Measurements from ENCODE around the gene FOXE3.

FOXE3 gene

DNA sequence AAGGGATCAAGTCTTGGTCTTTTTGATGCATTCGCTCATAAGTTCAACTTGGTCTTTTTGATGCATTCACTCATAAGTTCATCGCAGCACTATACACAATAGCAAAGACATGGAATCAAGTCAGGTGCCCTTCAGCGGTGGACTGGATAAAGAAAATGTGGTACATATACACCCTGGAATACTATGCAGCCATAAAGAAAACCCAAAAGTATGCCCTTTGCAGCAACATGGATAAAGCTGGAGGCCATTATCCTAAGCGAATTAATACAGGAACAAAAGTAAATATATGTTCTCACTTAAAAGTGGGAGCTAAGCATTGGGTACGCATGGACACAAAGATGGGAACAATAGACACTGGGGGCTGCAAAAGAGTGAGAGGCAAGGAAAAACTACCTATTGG, 29.8 kb upstream of the FOXE3 start:
- Histone ChIP-seq H4K20me1 (peaks cover 0 to 20% (median 0%) of the 10 kb centered on the region in 11 experiments; a peak in 3 of 22 replicates), H3K9me3 (replicated peaks in 1 of 11) (no peaks in the 10 kb centered on the region), H3K4me2 (no peak overlapping the region), H3K4me1 (no peaks in the 10 kb centered on the region), H3K36me3 (peaks cover 17 to 54% (median 26%) of the 10 kb centered on the region in 11 experiments; a peak in 21 of 22 replicates), H3K4me3 (no peak overlapping the region), H3K27ac (no peak overlapping the region), H3K9ac (no peak overlapping the region), H3K27me3 (no peaks in the 10 kb centered on the region)
- TF ChIP-seq Cebpa-rat (IDR thresholded peaks at IDR 0.05), result no peak

DNA sequence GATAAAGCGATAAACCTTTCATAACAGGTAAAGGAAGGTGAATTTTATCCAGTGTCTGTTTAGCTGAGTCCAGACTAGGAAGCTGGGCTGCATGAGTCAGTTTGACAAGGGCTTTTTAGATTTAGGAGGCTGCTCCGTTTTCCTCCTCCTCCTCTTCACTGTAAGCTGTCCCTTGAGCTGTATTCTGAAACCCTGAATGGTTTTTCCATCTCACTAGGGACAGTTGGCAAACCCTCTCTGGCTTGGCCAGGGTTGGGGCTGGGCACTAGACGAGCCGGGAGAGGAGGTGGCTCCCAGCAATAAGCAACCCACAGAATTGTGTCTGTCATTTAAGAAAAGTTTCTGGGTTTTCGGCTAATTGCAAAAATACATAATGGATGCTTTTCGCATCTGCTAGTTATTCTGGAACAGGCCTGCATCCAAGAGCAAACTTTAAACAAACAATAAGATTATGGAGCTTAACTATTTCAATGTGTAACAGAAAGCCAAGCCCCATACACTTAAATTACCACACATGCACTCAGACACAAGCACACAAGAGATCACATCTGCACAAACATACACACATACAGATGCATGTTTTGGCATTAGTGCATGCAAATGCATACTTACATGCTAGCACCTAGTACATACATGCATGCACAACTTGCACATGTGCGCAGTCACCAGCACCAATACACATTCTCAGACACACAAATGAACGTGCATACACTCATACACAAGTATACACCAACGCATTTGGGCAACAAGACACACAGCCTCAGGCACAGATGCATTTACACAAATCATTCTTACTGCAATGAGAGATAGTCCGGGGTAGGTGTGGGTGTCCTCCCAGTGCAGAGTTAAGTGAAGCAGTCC, 27.8 kb upstream of the FOXE3 start:
- no peaks in the 10 kb centered on the region for H3K27me3 ChIP-seq
- H3K36me3 ChIP-seq, result peaks cover 0 to 34% (median 8%) of the 10 kb centered on the region in 11 experiments; a peak in 13 of 22 replicates
- no peak overlapping the region for H3K4me2 ChIP-seq
- no peak overlapping the region for H3K9ac ChIP-seq
- TF ChIP-seq Cebpa-rat (IDR thresholded peaks at IDR 0.05), result no peak
- H3K4me1 ChIP-seq, result no peaks in the 10 kb centered on the region
- no peaks in the 10 kb centered on the region for H3K9me3 ChIP-seq (replicated peaks in 1 of 11)
- peaks cover 0 to 20% (median 0%) of the 10 kb centered on the region in 11 experiments; a peak in 3 of 22 replicates for H4K20me1 ChIP-seq
- H3K27ac ChIP-seq, result no peak overlapping the region
- no peak overlapping the region for H3K4me3 ChIP-seq

DNA sequence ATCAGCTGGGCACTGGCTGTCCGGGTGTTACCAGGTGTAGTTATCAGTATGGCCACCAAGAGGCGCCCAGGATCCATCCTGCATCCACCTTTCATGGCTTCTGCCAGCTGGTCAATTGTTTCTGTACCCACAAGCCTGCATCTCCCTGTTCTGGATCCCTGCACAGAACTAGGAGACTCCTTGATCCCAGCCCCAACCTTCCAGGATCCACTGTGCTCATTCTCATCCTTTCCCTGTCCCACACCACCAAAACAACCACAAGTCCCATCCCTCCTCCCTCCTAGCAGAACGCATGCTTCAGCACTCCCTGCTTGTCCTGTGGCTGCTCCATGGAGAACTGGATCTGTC, 27.2 kb upstream of the FOXE3 start:
- Histone ChIP-seq H3K9ac (no peak overlapping the region), H3K4me2 (no peak overlapping the region), H3K9me3 (replicated peaks in 1 of 11) (no peaks in the 10 kb centered on the region), H3K4me3 (no peak overlapping the region), H4K20me1 (peaks cover 0 to 20% (median 0%) of the 10 kb centered on the region in 11 experiments; a peak in 3 of 22 replicates), H3K4me1 (no peaks in the 10 kb centered on the region), H3K27ac (no peak overlapping the region), H3K27me3 (no peaks in the 10 kb centered on the region), H3K36me3 (peaks cover 0 to 28% (median 4%) of the 10 kb centered on the region in 11 experiments; a peak in 6 of 22 replicates)
- no peak for TF ChIP-seq Cebpa-rat (IDR thresholded peaks at IDR 0.05)

DNA sequence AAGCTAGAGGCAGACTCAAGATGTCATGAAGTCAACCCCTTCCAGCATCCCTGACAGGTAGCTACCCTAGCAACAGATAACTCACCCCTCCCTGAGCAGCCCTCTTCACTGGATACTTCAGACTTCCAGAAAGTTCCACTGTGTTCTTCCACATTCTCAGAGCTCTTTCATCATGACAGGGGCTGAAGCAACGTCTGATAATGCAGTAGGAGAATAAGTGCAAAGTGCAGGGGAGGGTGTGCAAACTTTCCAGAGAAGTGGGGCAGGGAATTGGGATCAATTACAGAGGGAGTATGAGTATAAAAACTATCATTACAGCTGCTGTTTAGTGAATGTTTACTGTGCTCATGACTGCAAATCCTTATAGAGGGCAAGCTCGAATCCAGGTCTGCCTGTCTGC, 26.4 kb upstream of the FOXE3 start:
- H3K36me3 ChIP-seq, result peaks cover 0 to 19% (median under 1%) of the 10 kb centered on the region in 11 experiments; a peak in 3 of 22 replicates
- H3K4me2 ChIP-seq, result no peak overlapping the region
- H3K27me3 ChIP-seq, result no peaks in the 10 kb centered on the region
- H3K4me3 ChIP-seq, result no peak overlapping the region
- no peak overlapping the region for H3K9ac ChIP-seq
- H3K4me1 ChIP-seq, result no peaks in the 10 kb centered on the region
- no peak overlapping the region for H3K27ac ChIP-seq
- H4K20me1 ChIP-seq, result peaks cover 0 to 20% (median 0%) of the 10 kb centered on the region in 11 experiments; a peak in 3 of 22 replicates
- no peaks in the 10 kb centered on the region for H3K9me3 ChIP-seq (replicated peaks in 1 of 11)
- TF ChIP-seq Cebpa-rat (IDR thresholded peaks at IDR 0.05), result no peak

DNA sequence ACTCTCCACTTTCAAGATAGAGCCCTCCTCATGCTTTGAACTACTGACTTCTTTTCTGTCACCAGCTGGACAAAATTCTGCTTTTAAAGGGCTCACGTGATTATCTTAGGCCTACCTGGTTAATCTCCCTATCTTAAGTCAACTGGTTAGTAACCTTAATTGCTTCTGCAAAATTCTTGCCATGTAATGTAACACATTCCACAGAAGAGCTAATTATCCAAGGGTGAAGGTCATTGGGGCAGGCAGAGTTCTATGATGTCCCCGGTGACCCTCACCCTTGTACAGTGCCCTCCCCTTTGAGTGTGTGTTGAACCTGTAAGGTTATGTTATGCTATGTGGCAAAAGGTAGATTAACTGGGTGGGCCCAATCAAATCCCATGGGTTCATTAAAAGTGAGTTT, 25.2 kb upstream of the FOXE3 start:
- H3K4me2 ChIP-seq, result no peak overlapping the region
- no peaks in the 10 kb centered on the region for H3K9me3 ChIP-seq (replicated peaks in 1 of 11)
- H3K9ac ChIP-seq, result no peak overlapping the region
- no peak overlapping the region for H3K27ac ChIP-seq
- no peaks in the 10 kb centered on the region for H3K4me1 ChIP-seq
- H3K27me3 ChIP-seq, result no peaks in the 10 kb centered on the region
- H4K20me1 ChIP-seq, result peaks cover 0 to 20% (median 0%) of the 10 kb centered on the region in 11 experiments; a peak in 3 of 22 replicates
- peaks cover 0 to 8% (median 0%) of the 10 kb centered on the region in 11 experiments; a peak in 2 of 22 replicates for H3K36me3 ChIP-seq
- TF ChIP-seq Cebpa-rat (IDR thresholded peaks at IDR 0.05), result no peak
- no peak overlapping the region for H3K4me3 ChIP-seq

DNA sequence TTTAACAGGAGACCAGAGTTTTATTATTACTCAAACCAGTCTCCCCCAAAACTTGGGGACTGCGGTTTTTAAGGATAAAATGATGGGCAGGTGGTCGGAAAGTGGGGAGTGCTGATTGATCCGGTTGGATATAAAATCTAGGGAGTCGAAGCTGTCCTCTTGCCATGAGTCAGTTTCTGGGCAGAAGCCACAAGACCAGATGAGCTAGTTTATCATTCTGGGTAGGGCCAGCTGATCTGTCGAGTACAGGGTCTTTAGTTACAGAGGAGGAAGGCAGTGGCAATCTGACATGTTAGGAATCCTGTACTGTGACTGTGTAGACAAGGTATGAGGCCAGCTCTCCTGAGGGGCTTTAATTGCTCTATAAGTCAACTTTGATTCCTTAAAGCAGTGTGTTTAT, 22.9 kb upstream of the FOXE3 start:
- no peaks in the 10 kb centered on the region for H3K27me3 ChIP-seq
- no peak for TF ChIP-seq Cebpa-rat (IDR thresholded peaks at IDR 0.05)
- H3K4me3 ChIP-seq, result no peak overlapping the region
- H3K36me3 ChIP-seq, result no peaks in the 10 kb centered on the region
- H4K20me1 ChIP-seq, result peaks cover 0 to 11% (median 0%) of the 10 kb centered on the region in 11 experiments; a peak in 2 of 22 replicates
- no peak overlapping the region for H3K9ac ChIP-seq
- H3K27ac ChIP-seq, result no peak overlapping the region
- H3K9me3 ChIP-seq (replicated peaks in 1 of 11), result no peaks in the 10 kb centered on the region
- H3K4me1 ChIP-seq, result no peaks in the 10 kb centered on the region
- no peak overlapping the region for H3K4me2 ChIP-seq

DNA sequence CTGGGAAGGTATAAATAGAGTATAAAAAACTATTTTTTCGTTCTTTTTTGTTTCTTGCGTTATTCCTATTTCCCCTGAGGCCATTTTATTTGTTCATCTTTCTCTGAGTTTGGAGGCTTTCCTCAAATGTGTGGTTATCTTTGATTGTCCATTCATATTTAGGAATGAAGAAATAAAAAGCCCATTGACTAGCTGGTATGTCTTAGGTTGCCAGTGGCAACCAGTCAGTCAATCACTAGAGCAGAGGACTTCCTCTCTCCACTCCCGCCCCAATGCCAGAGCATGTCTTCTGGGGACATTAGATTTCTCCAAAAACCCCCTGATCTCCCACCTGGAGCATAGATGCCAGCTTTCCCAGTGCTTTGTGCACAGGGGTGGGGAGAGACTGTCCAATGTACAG, 20.7 kb upstream of the FOXE3 start:
- no peaks in the 10 kb centered on the region for H4K20me1 ChIP-seq
- no peak overlapping the region for H3K9ac ChIP-seq
- no peaks in the 10 kb centered on the region for H3K36me3 ChIP-seq
- no peak for TF ChIP-seq Cebpa-rat (IDR thresholded peaks at IDR 0.05)
- H3K4me3 ChIP-seq, result no peak overlapping the region
- H3K4me1 ChIP-seq, result no peaks in the 10 kb centered on the region
- H3K27ac ChIP-seq, result no peak overlapping the region
- no peaks in the 10 kb centered on the region for H3K27me3 ChIP-seq
- no peaks in the 10 kb centered on the region for H3K9me3 ChIP-seq (replicated peaks in 1 of 11)
- H3K4me2 ChIP-seq, result no peak overlapping the region

DNA sequence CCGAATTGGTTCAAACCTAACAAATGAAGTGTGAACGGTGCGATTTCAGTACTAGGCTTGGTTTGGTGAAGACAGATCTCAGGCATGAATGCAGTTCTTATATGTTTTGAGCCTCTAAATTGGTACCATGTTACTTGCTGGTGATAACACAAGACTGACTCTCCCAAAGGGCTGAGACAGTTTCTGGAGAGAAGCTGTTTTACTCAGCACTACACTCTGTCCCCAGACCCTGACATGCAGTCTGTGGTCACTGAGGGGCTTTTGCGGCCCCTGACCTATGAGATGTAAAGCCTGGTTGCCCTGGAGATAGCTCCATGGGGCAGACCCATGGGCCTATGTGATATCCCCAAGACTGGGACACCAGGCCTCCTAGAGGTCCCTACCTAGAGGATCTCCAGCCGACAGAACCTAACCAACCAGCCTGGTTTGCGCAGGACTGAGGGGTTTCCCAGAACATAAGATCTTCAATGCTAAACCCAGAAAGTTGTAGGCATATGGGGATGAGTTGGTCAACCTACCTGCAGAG, 19.4 kb upstream of the FOXE3 start:
- Histone ChIP-seq H3K36me3 (no peaks in the 10 kb centered on the region), H3K4me1 (no peaks in the 10 kb centered on the region), H3K9me3 (replicated peaks in 1 of 11) (no peaks in the 10 kb centered on the region), H3K27ac (no peak overlapping the region), H3K4me3 (no peak overlapping the region), H3K4me2 (no peak overlapping the region), H4K20me1 (0 out of 22 replicates have a peak, but pooled peaks cover 0 to 4% (median 0%) of the 10 kb centered on the region in 11 experiments), H3K9ac (no peak overlapping the region), H3K27me3 (no peaks in the 10 kb centered on the region)
- TF ChIP-seq Cebpa-rat (IDR thresholded peaks at IDR 0.05), result no peak

DNA sequence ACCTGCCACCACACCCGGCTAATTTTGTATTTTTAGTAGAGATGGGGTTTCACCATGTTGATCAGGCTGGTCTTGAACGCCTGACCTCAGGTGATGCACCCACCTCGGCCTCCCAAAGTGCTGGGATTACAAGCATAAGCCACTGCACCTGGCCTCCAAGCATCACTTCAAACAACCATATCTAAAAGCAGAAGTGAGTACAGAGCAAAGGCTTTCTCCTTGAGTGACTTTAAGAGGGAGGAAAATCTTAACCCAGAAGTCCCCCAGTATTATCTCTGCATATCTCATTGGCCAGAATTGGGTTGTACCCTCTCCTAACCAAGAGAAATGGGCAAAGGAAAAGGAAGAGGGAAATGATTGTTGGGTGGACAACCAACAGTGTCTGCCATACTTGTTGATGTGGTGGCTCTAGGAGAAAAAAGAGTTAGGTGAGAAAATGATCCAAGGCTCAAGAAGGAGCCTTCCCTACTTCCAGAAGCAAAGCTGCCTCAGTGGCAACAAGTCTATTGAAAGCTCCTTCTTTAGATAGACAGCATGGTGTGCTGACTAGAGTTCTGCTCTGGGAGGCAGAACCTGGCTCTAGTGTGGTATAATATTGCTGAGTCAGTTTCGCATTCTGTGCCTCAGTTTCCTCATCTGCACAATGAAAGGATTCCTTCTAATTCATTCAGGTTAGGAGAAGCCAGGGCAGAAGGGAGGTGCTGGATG, 16.8 kb upstream of the FOXE3 start:
- Histone ChIP-seq H3K4me1 (peaks cover 0 to 4% (median 0%) of the 10 kb centered on the region in 10 experiments; a peak in 1 of 20 replicates), H3K36me3 (no peaks in the 10 kb centered on the region), H3K27me3 (no peaks in the 10 kb centered on the region), H3K27ac (no peak overlapping the region), H3K4me3 (no peak overlapping the region), H4K20me1 (0 out of 22 replicates have a peak, but pooled peaks cover 0 to 4% (median 0%) of the 10 kb centered on the region in 11 experiments), H3K9ac (no peak overlapping the region), H3K4me2 (no peak overlapping the region), H3K9me3 (replicated peaks in 1 of 11) (no peaks in the 10 kb centered on the region)
- TF ChIP-seq Cebpa-rat (IDR thresholded peaks at IDR 0.05), result no peak
